Neural progenitor cell (in vitro differentiated cells): ENCODE measurements around the gene YAP1. TPM values are rescaled to one million over a fixed set of nuclear protein-coding genes. Genes with fewer than 3 reads are reported as not detected.

Source experiments
- DNase-seq: peaks from one replicate; pipeline ENCODE4 v3.0.0-alpha.2; 2016; ENCODE audit warnings: low spot score
- H2AFZ ChIP-seq: fragments of 200-600 bp; sonication (generic); replicated peaks from 2 replicates; pipeline ENCODE4 v1.6.1; 2016; ENCODE audit warnings: antibody characterized with exemption
- H3F3A ChIP-seq: fragments of 200-600 bp; sonication (generic); 2 replicates; pipeline ENCODE4 v1.6.1; 2016; ENCODE audit warnings: antibody characterized with exemption, low read depth
- H3K27ac ChIP-seq: fragments of 200-600 bp; sonication (generic); 2 replicates; pipeline ENCODE4 v1.5.1; 2016; ENCODE audit warnings: mild to moderate bottlenecking
- H3K27me3 ChIP-seq: fragments of 200-600 bp; sonication (generic); 2 replicates; pipeline ENCODE4 v1.6.1; 2016; ENCODE audit warnings: mild to moderate bottlenecking, moderate library complexity
- H3K36me3 ChIP-seq: fragments of 200-600 bp; sonication (generic); 2 replicates; pipeline ENCODE4 v1.5.1; 2016
- H3K4me1 ChIP-seq: fragments of 200-600 bp; sonication (generic); 2 replicates; pipeline ENCODE4 v1.6.1; 2016; ENCODE audit warnings: mixed run types
- H3K4me2 ChIP-seq: fragments of 200-600 bp; sonication (generic); 2 replicates; pipeline ENCODE4 v1.6.1; 2016
- H3K4me3 ChIP-seq: fragments of 200-600 bp; sonication (generic); 2 replicates; pipeline ENCODE4 v1.5.1; 2016
- H3K79me2 ChIP-seq: fragments of 200-600 bp; sonication (generic); 2 replicates; pipeline ENCODE4 v1.6.1; 2016; ENCODE audit warnings: low read depth
- H3K9ac ChIP-seq: fragments of 200-600 bp; sonication (generic); 2 replicates; pipeline ENCODE4 v1.6.1; 2016
- H3K9me3 ChIP-seq: fragments of 200-600 bp; sonication (generic); 2 replicates; pipeline ENCODE4 v1.5.1; 2016; ENCODE audit warnings: low read depth
- H4K20me1 ChIP-seq: fragments of 200-600 bp; sonication (generic); 2 replicates; pipeline ENCODE4 v1.6.1; 2016; ENCODE audit warnings: low read depth
- H3K27ac Mint-ChIP-seq: 3 replicates; pipeline ENCODE4 v1.8.0; 2021; ENCODE audit warnings: mixed read lengths
- H3K27me3 Mint-ChIP-seq: 2 replicates; pipeline ENCODE4 v1.8.0; 2022; ENCODE audit warnings: low read depth, mild to moderate bottlenecking, inconsistent platforms, moderate library complexity, mixed read lengths; ENCODE audit not compliant: insufficient read depth
- H3K36me3 Mint-ChIP-seq: 3 replicates; pipeline ENCODE4 v1.8.0; 2021; ENCODE audit warnings: mixed read lengths
- H3K4me1 Mint-ChIP-seq: 3 replicates; pipeline ENCODE4 v1.8.0; 2021; ENCODE audit warnings: mixed read lengths
- H3K4me3 Mint-ChIP-seq: 3 replicates; pipeline ENCODE4 v1.8.0; 2021; ENCODE audit warnings: mild to moderate bottlenecking, moderate library complexity, mixed read lengths
- H3K9me3 Mint-ChIP-seq: 3 replicates; pipeline ENCODE4 v1.8.0; 2020; ENCODE audit warnings: mixed read lengths
- CTCF ChIP-seq: fragments of 200-600 bp; sonication (generic); IDR thresholded peaks from 2 replicates; pipeline ENCODE4 v1.5.1; 2017; ENCODE audit warnings: antibody characterized with exemption, mild to moderate bottlenecking
- EZH2 ChIP-seq: fragments of 200-600 bp; sonication (generic); IDR thresholded peaks from 2 replicates; pipeline ENCODE4 v1.6.1; 2017; ENCODE audit warnings: antibody characterized with exemption, mild to moderate bottlenecking, moderate library complexity
- EZH2phosphoT487 ChIP-seq: fragments of 200-600 bp; sonication (generic); IDR thresholded peaks from 2 replicates; pipeline ENCODE4 v1.6.1; 2017; ENCODE audit warnings: antibody characterized with exemption
- total RNA-seq: library from RNA; depleted of rRNA; stranded (reverse); fragments of >200 nt; gene quantifications from 2 replicates; pipeline ENCODE4 v1.2.3, GENCODE V29; 2015; ENCODE audit warnings: low replicate concordance

Gene YAP1
- total RNA-seq, 1 donor from 2014 or later = 59.9 TPM

- peaks cover 32% of the 10 kb centered on the region for H3K4me1 Mint-ChIP-seq
- no peaks in the 10 kb centered on the region for H3K79me2 ChIP-seq
Measured at GRCh38 chr11:102230186-102230585, 119.9 kb downstream of the YAP1 start.

GRCh38 chr11:102230911-102231310, 120.7 kb downstream of the YAP1 start:
- H3K4me3 ChIP-seq = no peak overlapping the region
- TF ChIP-seq EZH2 = no peak
- H3K9me3 ChIP-seq = no peaks in the 10 kb centered on the region
- H3K4me1 ChIP-seq = peaks cover 38% of the 10 kb centered on the region
- H3K36me3 Mint-ChIP-seq = peaks cover 44% of the 10 kb centered on the region
- no peak overlapping the region for H3K27ac ChIP-seq
- no peaks in the 10 kb centered on the region for H3F3A ChIP-seq
- H3K9me3 Mint-ChIP-seq = no peaks in the 10 kb centered on the region
- H3K9ac ChIP-seq = no peak overlapping the region
- H3K4me3 Mint-ChIP-seq = no peak overlapping the region
- no peaks in the 10 kb centered on the region for H3K36me3 ChIP-seq
- H3K4me2 ChIP-seq = no peak overlapping the region
- H3K27me3 Mint-ChIP-seq = no peaks in the 10 kb centered on the region
- H2AFZ ChIP-seq = no peak overlapping the region
- peaks cover 28% of the 10 kb centered on the region for H3K4me1 Mint-ChIP-seq
- DNase-seq = no peak
- no peaks in the 10 kb centered on the region for H3K27me3 ChIP-seq
- H4K20me1 ChIP-seq = peaks cover 15% of the 10 kb centered on the region
- H3K27ac Mint-ChIP-seq = no peak overlapping the region
- H3K79me2 ChIP-seq = no peaks in the 10 kb centered on the region

More at GRCh38 chr11:102230186-102230585, 119.9 kb downstream of the YAP1 start:
- H4K20me1 ChIP-seq = peaks cover 15% of the 10 kb centered on the region
- H3K27ac Mint-ChIP-seq = no peak overlapping the region
- H2AFZ ChIP-seq = no peak overlapping the region
- H3K9me3 ChIP-seq = no peaks in the 10 kb centered on the region
- H3K27ac ChIP-seq = no peak overlapping the region
- DNase-seq = no peak
- H3K4me3 ChIP-seq = no peak overlapping the region
- no peaks in the 10 kb centered on the region for H3K27me3 Mint-ChIP-seq
- no peaks in the 10 kb centered on the region for H3K36me3 ChIP-seq
- peaks cover 44% of the 10 kb centered on the region for H3K36me3 Mint-ChIP-seq
- H3K27me3 ChIP-seq = no peaks in the 10 kb centered on the region
- H3F3A ChIP-seq = no peaks in the 10 kb centered on the region
- no peak overlapping the region for H3K4me3 Mint-ChIP-seq
- peaks cover 37% of the 10 kb centered on the region for H3K4me1 ChIP-seq
- TF ChIP-seq EZH2phosphoT487 (no peak), EZH2 (no peak), CTCF (no peak)
- no peaks in the 10 kb centered on the region for H3K9me3 Mint-ChIP-seq
- no peak overlapping the region for H3K9ac ChIP-seq
- no peak overlapping the region for H3K4me2 ChIP-seq

- Histone ChIP-seq H3K4me2 (no peak overlapping the region), H3K27me3 (no peaks in the 10 kb centered on the region), H3K4me1 (peaks cover 13% of the 10 kb centered on the region), H3K9ac (no peak overlapping the region), H3K9me3 (no peaks in the 10 kb centered on the region), H3K36me3 (no peaks in the 10 kb centered on the region), H3K79me2 (no peaks in the 10 kb centered on the region), H3K4me3 (no peak overlapping the region), H2AFZ (no peak overlapping the region), H3F3A (no peaks in the 10 kb centered on the region), H3K27ac (no peak overlapping the region), H4K20me1 (no peaks in the 10 kb centered on the region)
- Mint-ChIP-seq H3K9me3 (no peaks in the 10 kb centered on the region), H3K4me1 (peaks cover 10% of the 10 kb centered on the region), H3K4me3 (no peak overlapping the region), H3K27me3 (peaks cover 3% of the 10 kb centered on the region), H3K27ac (no peak overlapping the region), H3K36me3 (peaks cover 30% of the 10 kb centered on the region)
- DNase-seq = no peak
- TF ChIP-seq EZH2phosphoT487 (no peak), CTCF (no peak), EZH2 (no peak)
Measured at GRCh38 chr11:102234779-102235439, 124.7 kb downstream of the YAP1 start.

- Histone ChIP-seq H3K27me3 (no peaks in the 10 kb centered on the region), H3K9ac (no peak overlapping the region), H3K4me3 (no peak overlapping the region), H3K36me3 (no peaks in the 10 kb centered on the region), H3F3A (no peaks in the 10 kb centered on the region), H4K20me1 (no peaks in the 10 kb centered on the region), H3K4me2 (no peak overlapping the region), H2AFZ (no peak overlapping the region), H3K27ac (no peak overlapping the region), H3K4me1 (peaks cover 13% of the 10 kb centered on the region), H3K9me3 (no peaks in the 10 kb centered on the region), H3K79me2 (no peaks in the 10 kb centered on the region)
- H3K9me3 Mint-ChIP-seq = no peaks in the 10 kb centered on the region
- H3K27ac Mint-ChIP-seq = no peak overlapping the region
- H3K4me3 Mint-ChIP-seq = no peak overlapping the region
- peak; percentile 25 for DNase-seq
- H3K4me1 Mint-ChIP-seq = peaks cover 15% of the 10 kb centered on the region
- peaks cover 6% of the 10 kb centered on the region for H3K27me3 Mint-ChIP-seq
- TF ChIP-seq CTCF = no peak
- no peak for TF ChIP-seq EZH2phosphoT487
- no peak for TF ChIP-seq EZH2
- H3K36me3 Mint-ChIP-seq = peaks cover 12% of the 10 kb centered on the region
Measured at GRCh38 chr11:102237096-102237735, 127.0 kb downstream of the YAP1 start.
